DND-41 (cell line): ENCODE results near the gene SSR1.

Experiments
- EZH2 ChIP-seq: IDR thresholded peaks from 3 replicates; pipeline ENCODE4 v1.6.1; 2012; ENCODE audit warnings: borderline replicate concordance, low read depth, mild to moderate bottlenecking, moderate library complexity, low read length, inconsistent platforms; ENCODE audit not compliant: severe bottlenecking
- TF ChIP-seq, protein P1 (sequence below): IDR thresholded peaks from 2 replicates; pipeline ENCODE4 v1.5.1; 2012; ENCODE audit warnings: borderline replicate concordance, low read length, moderate library complexity, mild to moderate bottlenecking; ENCODE audit not compliant: poor library complexity, severe bottlenecking; ENCODE audit errors: extremely low read depth

DNA sequence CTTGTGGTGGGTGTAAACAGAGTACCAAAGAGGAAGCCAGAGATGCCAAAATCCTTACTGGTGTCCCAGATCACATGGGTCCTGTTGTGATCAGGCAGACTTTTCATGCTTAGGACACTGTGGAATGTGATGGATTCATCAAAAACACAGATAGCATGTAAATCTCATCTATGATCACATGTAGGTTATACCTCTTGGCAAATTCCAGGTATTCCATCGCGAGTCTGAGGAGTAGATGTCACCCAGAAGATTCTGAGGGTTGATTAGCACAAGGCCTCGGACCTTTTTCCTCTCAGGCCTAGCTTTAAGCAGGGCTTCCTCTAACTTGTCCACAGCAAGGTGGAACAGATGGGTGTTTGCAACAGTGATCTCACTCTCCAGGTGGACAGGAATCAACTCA is 28.3 kb upstream of the SSR1 start:
- TF ChIP-seq, protein P1, sequence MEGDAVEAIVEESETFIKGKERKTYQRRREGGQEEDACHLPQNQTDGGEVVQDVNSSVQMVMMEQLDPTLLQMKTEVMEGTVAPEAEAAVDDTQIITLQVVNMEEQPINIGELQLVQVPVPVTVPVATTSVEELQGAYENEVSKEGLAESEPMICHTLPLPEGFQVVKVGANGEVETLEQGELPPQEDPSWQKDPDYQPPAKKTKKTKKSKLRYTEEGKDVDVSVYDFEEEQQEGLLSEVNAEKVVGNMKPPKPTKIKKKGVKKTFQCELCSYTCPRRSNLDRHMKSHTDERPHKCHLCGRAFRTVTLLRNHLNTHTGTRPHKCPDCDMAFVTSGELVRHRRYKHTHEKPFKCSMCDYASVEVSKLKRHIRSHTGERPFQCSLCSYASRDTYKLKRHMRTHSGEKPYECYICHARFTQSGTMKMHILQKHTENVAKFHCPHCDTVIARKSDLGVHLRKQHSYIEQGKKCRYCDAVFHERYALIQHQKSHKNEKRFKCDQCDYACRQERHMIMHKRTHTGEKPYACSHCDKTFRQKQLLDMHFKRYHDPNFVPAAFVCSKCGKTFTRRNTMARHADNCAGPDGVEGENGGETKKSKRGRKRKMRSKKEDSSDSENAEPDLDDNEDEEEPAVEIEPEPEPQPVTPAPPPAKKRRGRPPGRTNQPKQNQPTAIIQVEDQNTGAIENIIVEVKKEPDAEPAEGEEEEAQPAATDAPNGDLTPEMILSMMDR = no peak
- TF ChIP-seq EZH2 = no peak
